ENCODE data around the gene OR52K1. TPM values are rescaled to one million over a fixed set of nuclear protein-coding genes. Genes with fewer than 3 reads are reported as not detected.

OR52K1 gene
- total RNA-seq, 2 experiments from 2014 or later: not detected

- Histone ChIP-seq H3K27ac (ENCODE audit: low read depth in 1 of 2, low read length in 2 of 2) (no peak overlapping the region), H3K27me3 (ENCODE audit: control insufficient read depth in 1 of 2, insufficient read depth in 2 of 2, low read length in 2 of 2) (no peaks in the 10 kb centered on the region), H3K9me3 (ENCODE audit: control insufficient read depth in 1 of 2, insufficient read depth in 1 of 2, low read length in 2 of 2) (no peaks in the 10 kb centered on the region), H3K4me3 (ENCODE audit: low read length) (no peak overlapping the region), H3K36me3 (ENCODE audit: insufficient read depth, low read length) (no peaks in the 10 kb centered on the region), H3K4me1 (ENCODE audit: insufficient read depth, low read length) (no peaks in the 10 kb centered on the region)
- no peak for TF ChIP-seq CTCF (IDR thresholded peaks at IDR 0.05)
- intact Hi-C loops (cut with DNase I, micrococcal nuclease): no loop called here
- POLR2A ChIA-PET: no interaction called here
- no peaks in the 10 kb centered on the region for H3K36me3 Mint-ChIP-seq (ENCODE audit: low read depth)
- no peak for DNase-seq
- peaks cover 23% of the 10 kb centered on the region for H3K27me3 Mint-ChIP-seq
- ATAC-seq (ENCODE audit: poor library complexity): no peak
- CTCF ChIA-PET: no interaction called here
- H3K4me3 Mint-ChIP-seq: no peak overlapping the region
- H3K4me1 Mint-ChIP-seq (ENCODE audit: low read depth): no peaks in the 10 kb centered on the region
- H3K9me3 Mint-ChIP-seq: no peaks in the 10 kb centered on the region
- no peak overlapping the region for H3K27ac Mint-ChIP-seq
Measured at GRCh38 chr11:4441515-4441914, 40.9 kb upstream of the OR52K1 start.

DNA sequence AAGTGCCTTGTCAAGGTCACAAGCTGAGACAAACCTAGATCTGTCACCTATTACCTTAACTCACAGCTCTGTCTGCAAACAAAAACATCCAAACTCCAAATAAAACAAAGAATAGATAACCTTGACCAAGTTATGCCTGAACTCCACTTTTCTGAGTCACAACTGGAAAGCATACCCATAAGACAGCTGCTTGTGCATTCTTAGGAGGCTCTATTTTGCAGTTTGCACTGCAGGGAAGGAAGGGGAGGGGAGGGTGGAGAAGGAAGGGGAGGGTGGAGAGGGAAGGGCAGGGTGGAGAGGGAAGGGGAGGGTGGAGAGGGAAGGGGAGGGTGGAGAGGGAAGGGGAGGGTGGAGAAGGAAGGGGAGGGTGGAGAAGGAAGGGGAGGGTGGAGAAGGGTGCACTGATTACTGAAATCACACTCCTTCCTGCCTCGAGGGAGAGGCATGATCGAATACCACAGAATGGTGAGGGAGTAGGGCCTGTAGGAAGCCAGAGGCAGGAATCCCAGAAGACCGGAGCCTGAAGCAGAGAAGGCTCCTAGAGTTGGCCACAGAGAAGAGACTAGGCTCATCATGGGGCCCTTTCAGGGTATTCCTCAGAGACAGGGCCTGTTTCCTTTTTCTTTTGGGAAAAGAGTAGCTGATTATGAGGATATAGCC, 39.1 kb upstream of the OR52K1 start:
- no peaks in the 10 kb centered on the region for H3K36me3 Mint-ChIP-seq (ENCODE audit: low read depth)
- no peaks in the 10 kb centered on the region for H3K9me3 Mint-ChIP-seq
- H3K4me1 Mint-ChIP-seq (ENCODE audit: low read depth): no peaks in the 10 kb centered on the region
- no peak for DNase-seq
- no peak overlapping the region for H3K27ac Mint-ChIP-seq
- Histone ChIP-seq H3K27ac (ENCODE audit: low read depth in 1 of 2, low read length in 2 of 2) (no peak overlapping the region), H3K9me3 (ENCODE audit: control insufficient read depth in 1 of 2, insufficient read depth in 1 of 2, low read length in 2 of 2) (no peaks in the 10 kb centered on the region), H3K27me3 (ENCODE audit: control insufficient read depth in 1 of 2, insufficient read depth in 2 of 2, low read length in 2 of 2) (no peaks in the 10 kb centered on the region), H3K36me3 (ENCODE audit: insufficient read depth, low read length) (no peaks in the 10 kb centered on the region), H3K4me3 (ENCODE audit: low read length) (no peak overlapping the region), H3K4me1 (ENCODE audit: insufficient read depth, low read length) (no peaks in the 10 kb centered on the region)
- ATAC-seq (ENCODE audit: poor library complexity): no peak
- TF ChIP-seq CTCF (IDR thresholded peaks at IDR 0.05): no peak
- ChIA-PET POLR2A (no interaction called here), CTCF (no interaction called here)
- intact Hi-C loops (cut with DNase I, micrococcal nuclease): no loop called here
- H3K27me3 Mint-ChIP-seq: peaks cover 7% of the 10 kb centered on the region
- no peak overlapping the region for H3K4me3 Mint-ChIP-seq

- Histone ChIP-seq H3K27ac (ENCODE audit: low read depth in 1 of 2, low read length in 2 of 2) (no peak within 1 kb of the TSS), H3K4me1 (ENCODE audit: insufficient read depth, low read length) (no peaks in the 10 kb centered on the region), H3K27me3 (ENCODE audit: control insufficient read depth in 1 of 2, insufficient read depth in 2 of 2, low read length in 2 of 2) (peaks cover 0 to 2% of the 10 kb centered on the region in 2 experiments), H3K9me3 (ENCODE audit: control insufficient read depth in 1 of 2, insufficient read depth in 1 of 2, low read length in 2 of 2) (no peaks in the 10 kb centered on the region), H3K36me3 (ENCODE audit: insufficient read depth, low read length) (no peaks in the 10 kb centered on the region), H3K4me3 (ENCODE audit: low read length) (no peak within 1 kb of the TSS)
- Mint-ChIP-seq H3K9me3 (no peaks in the 10 kb centered on the region), H3K36me3 (ENCODE audit: low read depth) (no peaks in the 10 kb centered on the region), H3K4me1 (ENCODE audit: low read depth) (no peaks in the 10 kb centered on the region), H3K27ac (no peak within 1 kb of the TSS), H3K4me3 (no peak within 1 kb of the TSS), H3K27me3 (no peaks in the 10 kb centered on the region)
- intact Hi-C loops (cut with DNase I, micrococcal nuclease): no loop called here
- POLR2A ChIA-PET: no interaction called here
- no peak for DNase-seq
- ATAC-seq (ENCODE audit: poor library complexity): no peak
- TF ChIP-seq CTCF (IDR thresholded peaks at IDR 0.05): no peak
- CTCF ChIA-PET: no interaction called here
Measured at GRCh38 chr11:4448995-4449394, 33.5 kb upstream of the OR52K1 start, which contains the start of gene OR52K2. Gene OR52K2 (plus strand): TSS chr11:4449295. CDS start chr11:4449340, 45 bp downstream.
